ENCODE results near the gene SIAE.
A peak's percentile ranks its signal among the peaks of the same experiment; 100 is the strongest.

The SIAE gene

GRCh38 chr11:124673333-124674167 is at the start of gene SIAE, which contains the start of gene SPA17:
Gene SIAE, minus strand, starts transcription at chr11:124673739. Its CDS starts 31 bp downstream, at chr11:124673708.
Gene SPA17, plus strand, starts transcription at chr11:124673904. Its CDS starts 1,361 bp downstream, at chr11:124675265.
- DNase-seq: peak; percentile 19

GRCh38 chr11:124722176-124722575 is 48.6 kb upstream of the SIAE start:
- no peak for DNase-seq

GRCh38 chr11:124719534-124719933 is 46.0 kb upstream of the SIAE start:
- DNase-seq: no peak

GRCh38 chr11:124718801-124719200 is 45.3 kb upstream of the SIAE start:
- DNase-seq: no peak

GRCh38 chr11:124717786-124718651 is 44.5 kb upstream of the SIAE start:
- DNase-seq: no peak

- DNase-seq: no peak
Measured at GRCh38 chr11:124717421-124717785, 43.9 kb upstream of the SIAE start.

- no peak for DNase-seq
Measured at GRCh38 chr11:124716591-124716990, 43.1 kb upstream of the SIAE start.

- no peak for DNase-seq
Measured at GRCh38 chr11:124712392-124712791, 38.9 kb upstream of the SIAE start.

- no peak for DNase-seq
Measured at GRCh38 chr11:124707829-124708228, 34.3 kb upstream of the SIAE start.

- DNase-seq: no peak
Measured at GRCh38 chr11:124700028-124700427, 26.5 kb upstream of the SIAE start.

GRCh38 chr11:124699547-124699946 is 26.0 kb upstream of the SIAE start:
- DNase-seq: no peak

- no peak for DNase-seq
Measured at GRCh38 chr11:124693142-124693541, 19.6 kb upstream of the SIAE start.

GRCh38 chr11:124682443-124682842 is 8.9 kb upstream of the SIAE start:
- DNase-seq: no peak

GRCh38 chr11:124681421-124681820 is 7.9 kb upstream of the SIAE start:
- DNase-seq: no peak

GRCh38 chr11:124678416-124678815 is 4.9 kb upstream of the SIAE start:
- DNase-seq: no peak

- no peak for DNase-seq
Measured at GRCh38 chr11:124676386-124676785, 2.8 kb upstream of the SIAE start.

GRCh38 chr11:124674571-124674970 is 1.0 kb upstream of the SIAE start:
- no peak for DNase-seq

- DNase-seq: no peak
Measured at GRCh38 chr11:124674168-124674517, 604 bp upstream of the SIAE start.

GRCh38 chr11:124672536-124673215 is 863 bp downstream of the SIAE start:
- DNase-seq: no peak

- no peak for DNase-seq
Measured at GRCh38 chr11:124670732-124671131, 2.8 kb downstream of the SIAE start.

GRCh38 chr11:124669193-124669592 is 4.3 kb downstream of the SIAE start:
- no peak for DNase-seq

GRCh38 chr11:124667601-124668000 is 5.9 kb downstream of the SIAE start:
- DNase-seq: no peak

GRCh38 chr11:124663861-124664260 is 9.7 kb downstream of the SIAE start:
- no peak for DNase-seq

Measured in NCI-H1694 (cell line).